ENCODE data around the gene ZNF282.

GRCh38 chr7:149195180-149196150 lies at the start of gene ZNF282:
- TF ChIP-seq CTCF (IDR thresholded peaks at IDR 0.05; ENCODE audit: insufficient read depth, low read length, poor library complexity, severe bottlenecking) (peak; percentile 63), EZH2phosphoT487 (conservative IDR thresholded peaks at IDR 0.05; ENCODE audit: low read length) (no peak)

Measured in SU-DHL-6 (cell line).